KMS-11 (cell line): ENCODE measurements around the gene PPP1CB.

ENCODE experiments used
- H2AFZ ChIP-seq: fragments of 200-600 bp; sonication (generic); 2 replicates; pipeline ENCODE4 v1.6.1; 2016; ENCODE audit warnings: antibody characterized with exemption, mixed run types, low read depth
- H3K27ac ChIP-seq: fragments of 200-600 bp; sonication (generic); 2 replicates; pipeline ENCODE4 v1.6.1; 2016; ENCODE audit warnings: mild to moderate bottlenecking, mixed run types
- H3K27me3 ChIP-seq: fragments of 200-600 bp; sonication (generic); 2 replicates; pipeline ENCODE4 v1.6.1; 2017; ENCODE audit warnings: mild to moderate bottlenecking, low read depth, mixed run types, moderate library complexity; ENCODE audit not compliant: insufficient read depth
- H3K36me3 ChIP-seq: fragments of 200-600 bp; sonication (generic); 2 replicates; pipeline ENCODE4 v1.6.1; 2017; ENCODE audit warnings: mild to moderate bottlenecking, mixed run types; ENCODE audit not compliant: insufficient read depth
- H3K4me1 ChIP-seq: fragments of 200-600 bp; sonication (generic); 2 replicates; pipeline ENCODE4 v1.6.1; 2016; ENCODE audit warnings: mild to moderate bottlenecking, low read depth, mixed run types; ENCODE audit not compliant: poor library complexity, severe bottlenecking
- H3K4me2 ChIP-seq: fragments of 200-600 bp; sonication (generic); 2 replicates; pipeline ENCODE4 v1.7.0; 2016; ENCODE audit warnings: mild to moderate bottlenecking, mixed run types
- H3K4me3 ChIP-seq: fragments of 200-600 bp; sonication (generic); IDR thresholded peaks from 2 replicates; pipeline ENCODE4 v1.6.1; 2017; ENCODE audit warnings: low read depth, low read length, mixed read lengths; ENCODE audit not compliant: insufficient read depth
- H3K79me2 ChIP-seq: fragments of 200-600 bp; sonication (generic); 2 replicates; pipeline ENCODE4 v1.6.1; 2016; ENCODE audit warnings: low read depth, mixed run types; ENCODE audit not compliant: insufficient read depth
- H3K9ac ChIP-seq: fragments of 200-600 bp; sonication (generic); 2 replicates; pipeline ENCODE4 v1.6.1; 2016; ENCODE audit warnings: mild to moderate bottlenecking, mixed run types
- H4K20me1 ChIP-seq: fragments of 200-600 bp; sonication (generic); 2 replicates; pipeline ENCODE4 v1.6.1; 2016; ENCODE audit warnings: mild to moderate bottlenecking, mixed run types; ENCODE audit not compliant: insufficient read depth
- TF ChIP-seq, protein P1 (sequence below): fragments of 200-600 bp; sonication (generic); conservative IDR thresholded peaks from 2 replicates; pipeline ENCODE4 v1.6.1; 2017; ENCODE audit warnings: low read depth, mild to moderate bottlenecking, antibody characterized with exemption, low read length, moderate library complexity, mixed read lengths

The PPP1CB gene

GRCh38 chr2:28809927-28810326, 58.3 kb downstream of the PPP1CB start:
- H3K4me1 ChIP-seq, result no peaks in the 10 kb centered on the region
- no peak overlapping the region for H3K4me2 ChIP-seq
- no peaks in the 10 kb centered on the region for H3K36me3 ChIP-seq
- H3K27me3 ChIP-seq, result no peaks in the 10 kb centered on the region
- H4K20me1 ChIP-seq, result no peaks in the 10 kb centered on the region
- no peak overlapping the region for H3K9ac ChIP-seq
- H3K79me2 ChIP-seq, result no peaks in the 10 kb centered on the region
- TF ChIP-seq, protein P1, sequence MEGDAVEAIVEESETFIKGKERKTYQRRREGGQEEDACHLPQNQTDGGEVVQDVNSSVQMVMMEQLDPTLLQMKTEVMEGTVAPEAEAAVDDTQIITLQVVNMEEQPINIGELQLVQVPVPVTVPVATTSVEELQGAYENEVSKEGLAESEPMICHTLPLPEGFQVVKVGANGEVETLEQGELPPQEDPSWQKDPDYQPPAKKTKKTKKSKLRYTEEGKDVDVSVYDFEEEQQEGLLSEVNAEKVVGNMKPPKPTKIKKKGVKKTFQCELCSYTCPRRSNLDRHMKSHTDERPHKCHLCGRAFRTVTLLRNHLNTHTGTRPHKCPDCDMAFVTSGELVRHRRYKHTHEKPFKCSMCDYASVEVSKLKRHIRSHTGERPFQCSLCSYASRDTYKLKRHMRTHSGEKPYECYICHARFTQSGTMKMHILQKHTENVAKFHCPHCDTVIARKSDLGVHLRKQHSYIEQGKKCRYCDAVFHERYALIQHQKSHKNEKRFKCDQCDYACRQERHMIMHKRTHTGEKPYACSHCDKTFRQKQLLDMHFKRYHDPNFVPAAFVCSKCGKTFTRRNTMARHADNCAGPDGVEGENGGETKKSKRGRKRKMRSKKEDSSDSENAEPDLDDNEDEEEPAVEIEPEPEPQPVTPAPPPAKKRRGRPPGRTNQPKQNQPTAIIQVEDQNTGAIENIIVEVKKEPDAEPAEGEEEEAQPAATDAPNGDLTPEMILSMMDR, result no peak
- no peak overlapping the region for H3K27ac ChIP-seq
- H2AFZ ChIP-seq, result no peak overlapping the region
- H3K4me3 ChIP-seq, result no peak overlapping the region

GRCh38 chr2:28810384-28811285, 59.0 kb downstream of the PPP1CB start, which contains the start of gene SPDYA:
Gene SPDYA (plus strand): TSS chr2:28810834. CDS start chr2:28816015, 5,181 bp downstream.
- Histone ChIP-seq H3K79me2 (no peaks in the 10 kb centered on the region), H3K36me3 (no peaks in the 10 kb centered on the region), H3K4me2 (no peak within 1 kb of the TSS), H3K27ac (no peak within 1 kb of the TSS), H2AFZ (no peak within 1 kb of the TSS), H3K27me3 (no peaks in the 10 kb centered on the region), H3K9ac (no peak within 1 kb of the TSS), H3K4me1 (no peaks in the 10 kb centered on the region), H4K20me1 (no peaks in the 10 kb centered on the region), H3K4me3 (no peak within 1 kb of the TSS)
- TF ChIP-seq, protein P1, result no peak

GRCh38 chr2:28818053-28818452, 66.4 kb downstream of the PPP1CB start:
- H3K27me3 ChIP-seq, result no peaks in the 10 kb centered on the region
- no peak overlapping the region for H2AFZ ChIP-seq
- H3K4me3 ChIP-seq, result no peak overlapping the region
- TF ChIP-seq, protein P1, result no peak
- no peaks in the 10 kb centered on the region; the same call in 1 of the 2 replicates for H4K20me1 ChIP-seq
- no peaks in the 10 kb centered on the region for H3K4me1 ChIP-seq
- H3K4me2 ChIP-seq, result no peak overlapping the region
- H3K36me3 ChIP-seq, result no peaks in the 10 kb centered on the region
- H3K79me2 ChIP-seq, result no peaks in the 10 kb centered on the region
- no peak overlapping the region for H3K27ac ChIP-seq
- no peak overlapping the region for H3K9ac ChIP-seq

DNA sequence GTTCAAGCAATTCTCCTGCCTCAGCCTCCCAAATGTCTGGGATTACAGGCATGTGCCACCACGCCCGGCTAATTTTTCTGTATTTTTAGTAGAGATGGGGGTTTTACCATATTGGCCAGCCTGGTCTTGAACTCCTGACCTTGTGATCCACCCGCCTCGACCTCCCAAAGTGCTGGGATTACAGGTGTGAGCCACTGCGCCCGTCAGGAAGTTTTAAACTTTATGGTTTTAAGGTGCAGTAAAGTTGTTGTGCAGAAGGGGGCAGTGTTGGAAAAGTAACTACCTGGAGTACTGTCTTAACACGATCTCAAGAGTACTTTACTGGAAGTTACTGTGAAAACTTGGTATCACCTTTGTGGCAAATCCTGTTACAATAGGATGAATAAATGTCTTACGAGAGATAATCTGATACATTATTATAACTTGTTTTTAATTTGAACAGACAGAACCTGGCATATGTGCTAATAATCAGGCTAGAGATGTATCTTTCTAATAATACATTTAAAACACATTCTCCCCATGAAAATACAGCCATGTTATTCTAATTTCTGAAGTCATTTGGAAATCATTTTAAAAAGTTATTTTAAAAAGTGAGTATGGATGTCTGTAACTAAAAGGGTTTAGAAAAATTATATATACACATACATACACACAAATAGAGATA, 69.8 kb downstream of the PPP1CB start:
- no peak overlapping the region for H3K9ac ChIP-seq
- no peak overlapping the region for H2AFZ ChIP-seq
- no peaks in the 10 kb centered on the region for H3K4me1 ChIP-seq
- no peaks in the 10 kb centered on the region for H3K36me3 ChIP-seq
- TF ChIP-seq, protein P1, result peak; percentile 76
- no peak overlapping the region for H3K4me3 ChIP-seq
- H4K20me1 ChIP-seq, result no peaks in the 10 kb centered on the region; the same call in 1 of the 2 replicates
- no peak overlapping the region for H3K27ac ChIP-seq
- no peaks in the 10 kb centered on the region for H3K27me3 ChIP-seq
- no peak overlapping the region for H3K4me2 ChIP-seq
- H3K79me2 ChIP-seq, result no peaks in the 10 kb centered on the region
